ENCODE measurements around the gene ZKSCAN8.

ZKSCAN8 gene

DNA sequence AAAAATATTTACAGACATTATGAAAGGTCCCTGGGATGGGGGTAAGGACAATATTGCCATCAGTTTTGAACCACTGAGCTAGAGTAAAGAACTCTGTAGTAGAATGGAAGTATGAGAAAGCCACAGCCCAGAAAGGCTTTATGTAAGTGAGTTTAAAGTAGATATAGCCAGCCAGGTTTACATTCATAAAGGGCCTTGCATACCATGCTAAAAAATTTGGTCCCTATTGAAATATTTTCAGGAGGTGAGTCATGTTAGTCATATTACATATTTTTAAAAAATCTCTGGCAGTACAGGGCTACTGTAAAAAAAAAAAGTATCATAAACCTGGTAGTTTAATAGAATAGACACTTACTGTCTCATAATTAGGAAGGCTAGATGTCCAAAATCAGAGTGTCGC lies 3.5 kb downstream of the ZKSCAN8 start:
- no peak overlapping the region for H2AFZ ChIP-seq (ENCODE audit: low read depth, low read length, severe bottlenecking)
- H3K9ac ChIP-seq (ENCODE audit: low read length), result no peak overlapping the region
- no peak overlapping the region for H3K4me2 ChIP-seq (ENCODE audit: low read depth, low read length, poor library complexity, severe bottlenecking)
- peaks cover 12% of the 10 kb centered on the region for H3F3A ChIP-seq (ENCODE audit: insufficient read depth)
- no peak overlapping the region for H3K27ac ChIP-seq (ENCODE audit: low read depth, low read length)
- peaks cover 50% of the 10 kb centered on the region for H3K79me2 ChIP-seq (ENCODE audit: insufficient read depth, low read length)
- H3K4me3 ChIP-seq (ENCODE audit: insufficient read depth, low read length, poor library complexity, severe bottlenecking), result no peak overlapping the region
- no peaks in the 10 kb centered on the region for H3K9me3 ChIP-seq (ENCODE audit: insufficient read depth, low read length)
- peaks cover 32% of the 10 kb centered on the region for H3K36me3 ChIP-seq (ENCODE audit: low read length)
- no peaks in the 10 kb centered on the region for H3K9me2 ChIP-seq (replicated peaks; ENCODE audit: insufficient read depth, low read length)
- TF ChIP-seq EZH2phosphoT487 (conservative IDR thresholded peaks at IDR 0.05; ENCODE audit: low read length) (no peak), CTCF (IDR thresholded peaks at IDR 0.05; ENCODE audit: insufficient read depth, low read length, poor library complexity, severe bottlenecking) (no peak)
- H4K20me1 ChIP-seq (ENCODE audit: low read depth, low read length), result no peaks in the 10 kb centered on the region
- no peaks in the 10 kb centered on the region for H3K27me3 ChIP-seq (ENCODE audit: low read length)

GRCh38 chr6:28152531-28152930 lies 10.8 kb downstream of the ZKSCAN8 start:
- no peak overlapping the region for H3K9ac ChIP-seq (ENCODE audit: low read length)
- H3K9me2 ChIP-seq (replicated peaks; ENCODE audit: insufficient read depth, low read length), result no peaks in the 10 kb centered on the region
- peaks cover 9% of the 10 kb centered on the region; the same call in 1 of the 2 replicates for H3K9me3 ChIP-seq (ENCODE audit: insufficient read depth, low read length)
- no peak overlapping the region for H3K27ac ChIP-seq (ENCODE audit: low read depth, low read length)
- no peaks in the 10 kb centered on the region for H3K79me2 ChIP-seq (ENCODE audit: insufficient read depth, low read length)
- no peak overlapping the region for H2AFZ ChIP-seq (ENCODE audit: low read depth, low read length, severe bottlenecking)
- TF ChIP-seq CTCF (IDR thresholded peaks at IDR 0.05; ENCODE audit: insufficient read depth, low read length, poor library complexity, severe bottlenecking) (no peak), EZH2phosphoT487 (conservative IDR thresholded peaks at IDR 0.05; ENCODE audit: low read length) (no peak)
- H4K20me1 ChIP-seq (ENCODE audit: low read depth, low read length), result no peaks in the 10 kb centered on the region
- H3K4me2 ChIP-seq (ENCODE audit: low read depth, low read length, poor library complexity, severe bottlenecking), result no peak overlapping the region
- H3K36me3 ChIP-seq (ENCODE audit: low read length), result peaks cover 65% of the 10 kb centered on the region
- no peaks in the 10 kb centered on the region for H3K27me3 ChIP-seq (ENCODE audit: low read length)
- no peak overlapping the region for H3K4me3 ChIP-seq (ENCODE audit: insufficient read depth, low read length, poor library complexity, severe bottlenecking)
- H3F3A ChIP-seq (ENCODE audit: insufficient read depth), result no peaks in the 10 kb centered on the region

GRCh38 chr6:28153546-28153945 lies 11.9 kb downstream of the ZKSCAN8 start:
- H3K4me3 ChIP-seq (ENCODE audit: insufficient read depth, low read length, poor library complexity, severe bottlenecking), result no peak overlapping the region
- no peak overlapping the region for H3K9ac ChIP-seq (ENCODE audit: low read length)
- no peak overlapping the region for H3K4me2 ChIP-seq (ENCODE audit: low read depth, low read length, poor library complexity, severe bottlenecking)
- H4K20me1 ChIP-seq (ENCODE audit: low read depth, low read length), result no peaks in the 10 kb centered on the region
- H3K36me3 ChIP-seq (ENCODE audit: low read length), result peaks cover 65% of the 10 kb centered on the region
- H2AFZ ChIP-seq (ENCODE audit: low read depth, low read length, severe bottlenecking), result no peak overlapping the region
- no peaks in the 10 kb centered on the region for H3F3A ChIP-seq (ENCODE audit: insufficient read depth)
- H3K27me3 ChIP-seq (ENCODE audit: low read length), result no peaks in the 10 kb centered on the region
- no peak overlapping the region for H3K27ac ChIP-seq (ENCODE audit: low read depth, low read length)
- H3K9me2 ChIP-seq (replicated peaks; ENCODE audit: insufficient read depth, low read length), result no peaks in the 10 kb centered on the region
- TF ChIP-seq CTCF (IDR thresholded peaks at IDR 0.05; ENCODE audit: insufficient read depth, low read length, poor library complexity, severe bottlenecking) (no peak), EZH2phosphoT487 (conservative IDR thresholded peaks at IDR 0.05; ENCODE audit: low read length) (no peak)
- H3K79me2 ChIP-seq (ENCODE audit: insufficient read depth, low read length), result no peaks in the 10 kb centered on the region
- H3K9me3 ChIP-seq (ENCODE audit: insufficient read depth, low read length), result peaks cover 9% of the 10 kb centered on the region; the same call in 1 of the 2 replicates
